Lower leg skin (tissue), 3 donors: ENCODE measurements around the gene PDZD2.

Source experiments
- CTCF ChIP-seq, 3 donors: fragments of 450-650 bp; IDR thresholded peaks; one replicate each; pipeline ENCODE4 v1.5.1; 2016; ENCODE audit warnings: antibody characterized with exemption in 3 of 3, mild to moderate bottlenecking in 3 of 3, moderate library complexity in 2 of 3
- POLR2A ChIP-seq, 2 donors: fragments of 450-650 bp; IDR thresholded peaks; one replicate each; pipeline ENCODE4 v1.6.1; 2016 to 2017; ENCODE audit warnings: antibody characterized with exemption in 2 of 2, mild to moderate bottlenecking in 1 of 2, moderate library complexity in 1 of 2

GRCh38 chr5:31859096-31859495, 220.2 kb downstream of the PDZD2 start:
- TF ChIP-seq CTCF (IDR thresholded peaks at IDR 0.05) (no peak), POLR2A (IDR thresholded peaks at IDR 0.05) (no peak)
